HG02798 (cell line): ENCODE measurements around the gene BMAL1.

ENCODE experiments used
- ATAC-seq: cut with Tn5 transposase; IDR thresholded peaks from one replicate; pipeline ENCODE4 v1.9.1; 2021; ENCODE audit warnings: mild to moderate bottlenecking; ENCODE audit not compliant: unreplicated experiment, poor library complexity

BMAL1 gene

DNA sequence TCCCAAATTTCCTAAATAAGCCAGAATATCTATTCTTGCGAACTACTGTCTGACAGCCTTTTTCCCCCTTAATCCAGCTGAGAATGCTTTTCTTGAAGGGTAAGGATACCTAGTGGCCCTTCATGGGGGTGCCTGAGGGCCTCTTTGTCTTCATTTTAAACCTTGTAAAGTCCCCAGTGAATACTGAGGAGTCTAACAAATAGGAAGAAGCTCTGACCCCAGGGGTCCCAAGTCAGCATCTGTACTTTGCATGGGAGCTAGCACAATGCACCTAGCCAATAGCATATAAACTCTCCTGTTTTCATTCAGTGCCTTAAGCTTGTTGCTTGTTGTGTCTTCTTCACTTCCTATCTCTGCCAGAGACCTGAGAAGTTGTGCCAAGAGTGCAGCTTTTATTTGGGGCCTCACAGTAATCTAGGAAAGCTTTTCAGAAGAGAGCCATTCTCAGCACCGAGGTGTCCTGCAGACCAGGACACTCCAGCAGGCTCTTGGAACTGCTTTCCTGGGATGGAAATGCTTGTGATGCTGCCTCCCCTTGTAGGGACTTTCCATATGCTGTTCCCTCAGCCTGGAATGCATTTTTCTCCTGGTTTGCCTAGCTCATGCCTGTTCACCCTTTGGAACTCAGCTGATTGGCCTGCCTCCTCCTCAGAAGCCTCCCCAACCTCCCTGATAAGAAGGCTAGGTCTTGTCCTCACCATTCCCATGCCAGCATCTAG, 37.2 kb downstream of the BMAL1 start:
- no peak for ATAC-seq

- ATAC-seq = peak; percentile 26
Observed at GRCh38 chr11:13315517-13316432, 38.2 kb downstream of the BMAL1 start.

DNA sequence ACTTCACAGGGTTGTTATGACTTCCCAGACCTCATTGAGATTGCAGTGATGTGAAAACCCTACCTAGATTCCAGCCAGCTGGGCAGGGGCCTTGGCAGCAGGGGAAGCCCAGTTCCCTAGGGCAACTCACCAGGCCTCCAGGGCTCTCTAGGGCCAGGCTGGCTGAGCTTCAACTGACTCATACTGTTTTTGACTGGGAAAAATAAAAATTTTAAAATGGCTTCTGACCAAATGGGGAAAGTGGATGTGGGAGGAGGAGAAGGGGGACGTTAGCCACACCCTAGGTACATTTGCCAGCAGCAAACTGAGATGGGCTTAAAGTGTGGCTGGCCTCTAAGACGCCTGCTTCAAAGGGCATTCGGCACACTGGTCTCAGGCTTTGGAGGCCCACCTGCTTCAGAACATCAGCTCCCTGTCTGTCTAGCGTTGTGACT, 39.0 kb downstream of the BMAL1 start:
- peak; percentile 51 for ATAC-seq

GRCh38 chr11:13317293-13318080, 39.9 kb downstream of the BMAL1 start:
- ATAC-seq = no peak

- ATAC-seq = peak; percentile 77
Observed at GRCh38 chr11:13318498-13319295, 41.1 kb downstream of the BMAL1 start.

DNA sequence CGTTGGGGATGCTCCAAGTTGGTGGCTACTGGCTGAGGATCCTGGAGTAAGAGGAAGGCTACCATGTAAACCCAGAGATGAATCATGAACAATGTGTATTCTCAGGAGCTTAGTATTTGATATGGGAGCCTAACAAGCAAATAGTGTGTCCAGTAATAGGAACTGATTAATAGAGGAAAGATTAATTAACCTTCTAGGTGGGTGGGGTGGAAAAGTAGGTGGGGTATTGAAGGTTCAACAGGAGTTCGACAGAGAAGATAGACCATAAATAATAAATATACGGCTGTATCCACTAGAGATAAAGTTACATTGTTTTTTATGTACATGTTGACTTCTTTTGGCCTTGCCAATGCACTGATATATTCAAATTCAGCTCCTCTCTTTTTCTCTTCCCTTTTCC, 43.1 kb downstream of the BMAL1 start:
- no peak for ATAC-seq

- peak; percentile 36 for ATAC-seq
Observed at GRCh38 chr11:13321431-13321830, 43.8 kb downstream of the BMAL1 start.

DNA sequence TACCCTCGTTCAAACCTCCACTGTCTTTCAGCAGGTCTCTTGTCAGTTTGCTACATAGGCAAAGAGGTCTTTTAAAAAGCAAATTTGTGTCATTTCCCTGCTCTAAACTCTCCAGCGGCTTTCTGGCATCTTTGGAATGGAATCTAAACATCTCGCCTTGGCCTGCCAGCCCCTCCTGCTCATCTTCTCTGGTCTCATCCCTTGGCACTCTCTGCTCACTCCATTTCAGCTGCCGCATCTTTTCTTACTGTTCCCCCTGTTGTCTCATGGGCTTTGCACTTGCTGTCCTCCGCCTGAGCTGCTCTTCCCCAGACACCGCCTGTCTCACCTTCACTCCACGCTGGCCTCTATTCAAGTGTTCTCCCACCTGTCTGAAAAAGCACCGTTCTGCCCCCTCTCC, 46.6 kb downstream of the BMAL1 start:
- no peak for ATAC-seq

DNA sequence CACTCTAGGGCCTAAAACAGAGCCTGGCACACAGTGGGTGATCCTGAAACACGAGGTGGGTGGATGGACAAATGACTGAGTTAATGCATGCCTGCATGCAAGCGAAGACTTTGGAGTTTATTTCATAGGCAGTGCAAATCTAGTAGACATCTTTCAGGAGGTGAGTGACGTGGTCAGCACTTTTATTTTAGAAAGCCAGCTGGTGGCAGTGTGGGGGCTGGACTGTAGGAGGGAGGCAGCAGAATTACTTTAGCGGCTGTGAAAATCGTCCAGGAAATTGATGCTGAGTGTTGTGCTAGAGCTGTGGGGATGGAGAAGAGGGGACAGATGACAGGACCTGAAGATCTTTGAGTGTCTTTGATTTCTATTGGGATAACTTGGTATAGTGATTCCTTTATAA, 47.1 kb downstream of the BMAL1 start:
- no peak for ATAC-seq

- ATAC-seq = no peak
Observed at GRCh38 chr11:13327421-13327820, 49.8 kb downstream of the BMAL1 start.

DNA sequence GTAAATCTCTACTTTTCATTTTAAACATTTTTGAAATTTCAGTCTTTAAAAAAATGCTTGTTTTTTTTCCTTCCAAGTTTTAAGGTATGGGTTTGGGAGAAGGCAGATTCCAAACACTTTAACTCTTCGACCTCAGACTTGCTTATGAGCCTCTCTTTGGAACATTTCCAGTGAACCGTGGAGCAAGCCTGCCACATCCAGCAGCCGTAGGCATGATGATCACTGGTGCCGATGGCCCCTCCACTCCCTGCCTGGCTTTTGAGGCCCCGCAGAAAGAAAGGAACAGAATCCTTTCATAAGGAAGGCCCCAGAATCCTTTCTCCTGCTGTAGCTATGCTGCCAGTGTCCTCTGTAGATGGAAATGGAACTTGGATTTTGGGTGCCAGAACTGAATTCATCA, 50.7 kb downstream of the BMAL1 start:
- no peak for ATAC-seq

DNA sequence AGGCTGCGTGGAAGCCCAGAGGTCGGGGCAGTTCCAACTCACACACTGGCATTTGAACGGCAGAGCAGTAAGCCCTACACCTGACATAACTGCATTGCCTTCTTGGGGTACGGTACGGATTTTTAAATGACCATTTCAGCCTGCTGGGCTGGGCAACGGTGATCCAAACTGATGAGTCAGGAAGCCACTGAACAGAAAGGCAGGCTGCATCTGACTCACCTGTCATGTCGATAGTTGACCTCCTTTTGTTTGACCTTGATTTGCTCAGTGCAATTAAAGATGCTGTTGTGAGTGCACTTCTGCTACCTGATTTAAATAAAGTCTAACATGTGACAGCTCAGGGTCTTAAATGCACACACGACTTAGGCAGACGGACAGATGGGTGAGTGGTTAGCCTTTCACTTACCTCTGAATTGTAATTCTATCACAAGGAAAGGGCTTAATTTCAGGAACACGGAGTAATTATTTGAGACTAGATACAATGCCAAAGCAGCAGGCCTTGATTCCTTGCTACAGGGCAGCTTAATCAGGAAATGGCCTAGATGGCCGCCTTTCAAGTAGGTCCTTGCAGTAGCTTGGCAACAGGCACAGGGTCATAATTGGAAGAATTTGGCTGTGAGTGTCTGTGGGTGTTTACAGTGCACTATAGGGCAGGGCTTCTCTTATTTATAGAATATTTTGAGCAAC, 52.2 kb downstream of the BMAL1 start:
- no peak for ATAC-seq

DNA sequence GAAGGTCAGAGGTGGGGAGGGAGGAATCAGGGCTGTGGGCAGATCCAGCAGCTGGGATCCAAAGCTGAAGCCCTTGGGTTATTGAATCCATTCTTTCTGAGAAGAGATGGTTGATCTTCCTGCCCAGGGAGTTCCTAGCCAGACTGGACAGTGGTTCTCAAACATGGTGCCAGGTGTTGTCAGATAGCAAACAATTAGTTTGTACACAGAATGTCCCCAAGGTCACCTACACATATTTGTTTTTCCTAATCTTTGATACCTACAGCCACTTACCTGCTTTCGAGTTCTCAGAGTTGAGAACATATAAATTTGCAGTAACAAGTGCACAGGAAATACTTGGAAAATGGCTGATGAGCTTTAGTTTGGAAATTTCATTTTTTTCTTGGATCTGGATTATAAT, 54.5 kb downstream of the BMAL1 start:
- ATAC-seq = no peak

DNA sequence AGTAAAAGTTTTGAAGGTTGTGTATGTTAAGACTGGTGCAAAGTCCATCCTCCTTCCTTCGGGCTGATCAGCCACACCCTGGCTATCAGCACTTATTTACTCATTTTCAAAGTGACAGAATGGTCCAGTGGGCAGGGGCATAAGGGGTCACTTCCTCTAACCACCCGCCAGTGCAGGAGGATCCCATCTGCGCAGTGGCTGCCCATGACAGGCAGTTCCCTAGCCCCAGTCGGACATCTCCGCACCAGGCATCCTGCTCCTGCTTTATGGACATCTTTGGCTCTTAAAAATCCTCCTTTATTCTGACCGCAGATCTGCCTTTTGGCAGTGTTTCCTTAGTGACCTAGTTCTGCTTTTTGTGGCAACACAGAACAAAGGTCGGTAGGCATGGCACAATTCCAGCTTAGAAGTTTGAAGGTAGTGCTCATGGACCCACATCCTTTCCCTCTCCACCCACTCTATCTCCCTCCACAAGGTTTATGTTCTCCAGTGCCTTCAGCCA, 55.9 kb downstream of the BMAL1 start:
- no peak for ATAC-seq

DNA sequence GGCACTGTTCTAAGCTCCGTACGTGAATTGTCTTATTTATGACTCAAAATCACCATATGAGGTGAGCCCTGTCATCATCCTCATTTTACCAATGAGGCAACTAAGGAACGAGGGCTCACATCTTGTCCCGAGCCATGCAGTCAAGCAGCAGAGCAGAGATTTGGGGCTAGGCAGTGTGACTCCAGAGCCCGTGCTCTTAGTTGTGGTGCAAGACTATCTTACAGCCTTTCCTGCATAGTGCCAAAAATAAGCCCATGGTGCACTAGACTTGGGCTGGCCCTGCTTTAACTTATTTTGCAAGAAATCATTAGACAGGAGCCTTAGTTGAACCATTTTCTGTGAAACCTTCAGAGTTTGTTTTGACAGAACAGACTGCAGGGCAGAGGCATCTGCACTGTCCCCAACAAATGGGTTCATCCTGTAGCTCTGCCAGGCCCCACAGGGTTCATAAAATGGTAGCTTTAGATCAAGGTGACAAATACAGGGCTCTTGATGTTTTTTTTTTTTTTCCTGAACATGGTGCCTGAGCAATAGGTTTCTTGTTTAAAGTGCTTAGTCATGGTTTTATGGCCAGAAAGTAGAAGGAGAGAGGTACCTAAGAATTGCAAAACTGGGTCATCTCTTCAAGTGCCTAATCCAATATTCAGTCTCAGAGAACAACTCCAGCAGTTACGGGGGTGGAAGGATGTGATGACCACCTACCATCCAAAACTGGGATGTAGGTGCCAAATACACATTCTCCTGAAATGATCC, 56.6 kb downstream of the BMAL1 start:
- ATAC-seq = no peak

GRCh38 chr11:13335319-13335718, 57.7 kb downstream of the BMAL1 start:
- ATAC-seq = peak; percentile 60

DNA sequence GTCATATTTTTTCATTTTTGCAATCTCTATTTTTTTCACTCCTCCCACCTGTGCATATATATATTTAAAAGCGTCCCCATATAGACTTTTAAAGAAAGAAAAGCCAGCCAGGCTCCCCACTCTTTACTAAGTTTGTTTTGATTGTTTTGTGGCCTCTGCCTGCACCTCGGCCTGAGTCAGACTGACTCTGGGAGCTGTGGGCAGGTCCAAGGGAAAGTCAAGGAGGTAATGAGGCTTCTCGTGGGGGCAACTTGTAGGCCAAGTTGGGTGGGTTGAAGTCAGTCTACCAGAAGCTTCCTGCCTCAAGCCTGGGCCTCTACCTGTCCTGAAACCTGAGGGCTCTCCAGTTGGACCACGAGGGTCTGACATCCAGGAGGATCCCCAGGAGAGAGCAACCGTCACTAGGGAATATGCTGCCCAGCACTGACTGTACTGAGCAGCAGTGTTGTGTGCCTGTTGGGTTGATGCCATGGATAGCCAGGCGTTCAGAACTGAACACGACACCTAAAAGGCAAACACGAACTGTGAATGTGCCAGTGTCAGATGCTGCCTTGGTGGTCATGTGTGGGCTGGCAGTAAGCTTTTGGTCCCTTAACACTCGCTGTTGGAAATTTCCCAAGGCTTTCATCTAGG, 58.8 kb downstream of the BMAL1 start:
- ATAC-seq = no peak

DNA sequence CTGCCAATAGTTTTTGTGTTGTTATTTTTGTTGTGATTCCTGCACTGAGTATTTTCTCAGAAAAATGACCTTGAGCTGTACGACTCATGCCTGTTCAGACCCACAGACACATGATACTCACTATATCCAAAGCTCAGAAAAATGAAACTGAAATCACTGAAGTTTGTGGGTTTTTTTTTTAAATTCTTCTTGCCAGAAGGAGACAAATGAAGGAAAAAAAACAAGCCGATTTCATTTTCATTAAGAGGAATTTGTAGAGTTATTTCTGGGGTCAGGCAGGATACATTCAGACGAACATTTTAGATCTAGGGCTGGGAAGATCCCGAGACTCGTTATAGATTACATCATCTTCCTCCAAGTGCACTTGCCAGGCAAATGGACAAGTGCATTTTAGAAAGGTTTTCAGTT, 60.4 kb downstream of the BMAL1 start:
- ATAC-seq = peak; percentile 32
